Endodermal cell (in vitro differentiated cells): ENCODE data around the gene LMCD1. TPM values are rescaled to one million over a fixed set of nuclear protein-coding genes. Genes with fewer than 3 reads are reported as not detected.

ENCODE experiments used
- DNase-seq: peaks from one replicate; pipeline ENCODE4 v3.0.0-alpha.2; 2017
- H3K27ac ChIP-seq: 2 replicates; pipeline ENCODE4 v1.5.1; 2013; ENCODE audit warnings: mild to moderate bottlenecking, low read depth, low read length, moderate library complexity
- H3K27me3 ChIP-seq: 2 replicates; pipeline ENCODE4 v1.6.1; 2013; ENCODE audit warnings: mild to moderate bottlenecking, low read length, moderate library complexity; ENCODE audit not compliant: insufficient read depth, control insufficient read depth, poor library complexity, severe bottlenecking
- H3K36me3 ChIP-seq: 2 replicates; pipeline ENCODE4 v1.7.0; 2013; ENCODE audit warnings: mild to moderate bottlenecking, low read length, moderate library complexity; ENCODE audit not compliant: control insufficient read depth, insufficient read depth
- H3K4me1 ChIP-seq: one replicate; pipeline ENCODE4 v1.7.0; 2013; ENCODE audit warnings: low read length; ENCODE audit not compliant: control insufficient read depth, insufficient read depth
- H3K4me3 ChIP-seq: 2 replicates; pipeline ENCODE4 v1.5.1; 2013; ENCODE audit warnings: mild to moderate bottlenecking, low read length, moderate library complexity
- H3K9ac ChIP-seq: 2 replicates; pipeline ENCODE4 v1.6.1; 2013; ENCODE audit warnings: mild to moderate bottlenecking, low read length, moderate library complexity; ENCODE audit not compliant: poor library complexity, severe bottlenecking; ENCODE audit errors: extremely low read depth
- H3K9me3 ChIP-seq: 2 replicates; pipeline ENCODE4 v1.6.1; 2013; ENCODE audit warnings: mild to moderate bottlenecking, low read length, moderate library complexity; ENCODE audit not compliant: control insufficient read depth
- H3K27ac Mint-ChIP-seq: 2 replicates; pipeline ENCODE4 v1.8.0; 2020; ENCODE audit warnings: mixed read lengths
- H3K27me3 Mint-ChIP-seq: 2 replicates; pipeline ENCODE4 v1.8.0; 2021; ENCODE audit warnings: mild to moderate bottlenecking, mixed read lengths; ENCODE audit not compliant: insufficient read depth
- H3K36me3 Mint-ChIP-seq: 2 replicates; pipeline ENCODE4 v1.8.0; 2020; ENCODE audit warnings: low read depth, mixed read lengths
- H3K4me1 Mint-ChIP-seq: 2 replicates; pipeline ENCODE4 v1.8.0; 2020; ENCODE audit warnings: mixed read lengths
- H3K4me3 Mint-ChIP-seq: 2 replicates; pipeline ENCODE4 v1.8.0; 2020; ENCODE audit warnings: mild to moderate bottlenecking, moderate library complexity, mixed read lengths
- H3K9me3 Mint-ChIP-seq: 2 replicates; pipeline ENCODE4 v1.8.0; 2020; ENCODE audit warnings: mild to moderate bottlenecking, mixed read lengths
- WGBS, 2 experiments: methylation state at CpG; one replicate each; pipeline versions ENCODE4 v1.1.5 to v1.1.7; 2013; ENCODE audit warnings: missing lambda C conversion rate in 2 of 2, mixed read lengths in 1 of 2; ENCODE audit not compliant: insufficient coverage in 1 of 2, insufficient read length in 1 of 2; 5-methylcytosine and 5-hydroxymethylcytosine counted together
- total RNA-seq, 2 donors: library from RNA; stranded (reverse); fragmentation: NEBNext Ultra II Directional in 1 of 2; extraction: Animal tissue kit (Norgen Biotek cat#: 25700) in 1 of 2; gene quantifications; 2 replicates in 1 of 2; 3 replicates in 1 of 2; pipeline ENCODE4 v1.2.1, GENCODE V29; 2021
- TF ChIP-seq, protein P1 (sequence below): fragments of 200-600 bp; sonication (generic); conservative IDR thresholded peaks from 2 replicates; pipeline ENCODE4 v1.5.0; 2021; ENCODE audit warnings: antibody characterized with exemption, mild to moderate bottlenecking

Gene LMCD1
- total RNA-seq, 2 donors from 2014 or later = 20.7 to 35.7 TPM

DNA sequence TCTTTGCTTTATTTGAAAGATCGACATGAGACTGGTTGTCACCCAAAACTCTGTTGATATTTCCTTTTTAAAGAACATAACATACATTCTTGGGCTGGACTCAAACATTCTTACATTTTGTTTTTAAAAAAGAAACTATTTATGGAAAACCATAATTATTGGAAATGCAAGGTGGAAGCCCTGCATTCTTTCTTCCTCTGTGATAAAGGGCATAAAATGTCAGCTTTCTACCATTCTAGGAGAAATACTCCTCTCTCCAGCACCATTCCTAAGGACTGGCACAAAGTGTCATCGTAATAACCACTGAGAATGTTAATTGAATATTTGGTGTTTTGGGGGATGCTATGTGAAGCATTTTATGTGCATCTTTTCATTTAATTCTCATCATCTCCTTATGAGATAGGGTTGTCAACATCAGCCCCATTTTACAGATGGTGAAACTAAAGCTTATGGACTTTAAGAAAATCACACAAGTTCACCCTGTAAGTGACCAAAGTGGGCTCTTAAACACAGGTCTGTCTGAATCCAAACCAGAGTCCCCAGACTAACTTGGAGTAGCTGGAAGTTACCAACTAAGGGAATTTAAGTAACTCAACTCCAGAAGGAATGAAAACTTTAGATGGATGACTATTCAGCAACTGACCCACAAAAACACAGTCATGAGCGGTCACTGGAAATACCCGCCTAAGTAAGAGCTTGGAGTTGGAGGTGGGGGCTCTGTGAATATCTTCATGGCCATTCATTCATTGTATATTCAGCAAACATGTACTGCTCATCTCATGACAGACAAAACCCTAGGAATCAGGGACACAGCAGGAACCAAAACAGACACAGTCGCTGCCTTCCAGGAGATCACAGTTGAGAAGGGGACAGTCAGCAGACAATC is 45.9 kb upstream of the LMCD1 start:
- no peak for DNase-seq
- WGBS, 2 experiments = 51 to 66% methylated on average over 2 to 4 of the region's 5 CpGs
- H3K4me3 Mint-ChIP-seq = no peak overlapping the region
- Histone ChIP-seq H3K9me3 (no peaks in the 10 kb centered on the region), H3K4me1 (peaks cover 14% of the 10 kb centered on the region), H3K4me3 (no peak overlapping the region), H3K27ac (peak overlapping the region; percentile 6), H3K36me3 (no peaks in the 10 kb centered on the region), H3K9ac (no peak overlapping the region), H3K27me3 (no peaks in the 10 kb centered on the region)
- H3K27ac Mint-ChIP-seq = no peak overlapping the region
- no peaks in the 10 kb centered on the region for H3K9me3 Mint-ChIP-seq
- TF ChIP-seq, protein P1, sequence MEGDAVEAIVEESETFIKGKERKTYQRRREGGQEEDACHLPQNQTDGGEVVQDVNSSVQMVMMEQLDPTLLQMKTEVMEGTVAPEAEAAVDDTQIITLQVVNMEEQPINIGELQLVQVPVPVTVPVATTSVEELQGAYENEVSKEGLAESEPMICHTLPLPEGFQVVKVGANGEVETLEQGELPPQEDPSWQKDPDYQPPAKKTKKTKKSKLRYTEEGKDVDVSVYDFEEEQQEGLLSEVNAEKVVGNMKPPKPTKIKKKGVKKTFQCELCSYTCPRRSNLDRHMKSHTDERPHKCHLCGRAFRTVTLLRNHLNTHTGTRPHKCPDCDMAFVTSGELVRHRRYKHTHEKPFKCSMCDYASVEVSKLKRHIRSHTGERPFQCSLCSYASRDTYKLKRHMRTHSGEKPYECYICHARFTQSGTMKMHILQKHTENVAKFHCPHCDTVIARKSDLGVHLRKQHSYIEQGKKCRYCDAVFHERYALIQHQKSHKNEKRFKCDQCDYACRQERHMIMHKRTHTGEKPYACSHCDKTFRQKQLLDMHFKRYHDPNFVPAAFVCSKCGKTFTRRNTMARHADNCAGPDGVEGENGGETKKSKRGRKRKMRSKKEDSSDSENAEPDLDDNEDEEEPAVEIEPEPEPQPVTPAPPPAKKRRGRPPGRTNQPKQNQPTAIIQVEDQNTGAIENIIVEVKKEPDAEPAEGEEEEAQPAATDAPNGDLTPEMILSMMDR = no peak
- no peaks in the 10 kb centered on the region for H3K36me3 Mint-ChIP-seq
- H3K4me1 Mint-ChIP-seq = peaks cover 18% of the 10 kb centered on the region
- H3K27me3 Mint-ChIP-seq = peaks cover 14% of the 10 kb centered on the region

- Mint-ChIP-seq H3K4me3 (no peak overlapping the region), H3K27ac (no peak overlapping the region)
- TF ChIP-seq, protein P1 = no peak
Observed at GRCh38 chr3:8456412-8456811, 45.2 kb upstream of the LMCD1 start.

DNA sequence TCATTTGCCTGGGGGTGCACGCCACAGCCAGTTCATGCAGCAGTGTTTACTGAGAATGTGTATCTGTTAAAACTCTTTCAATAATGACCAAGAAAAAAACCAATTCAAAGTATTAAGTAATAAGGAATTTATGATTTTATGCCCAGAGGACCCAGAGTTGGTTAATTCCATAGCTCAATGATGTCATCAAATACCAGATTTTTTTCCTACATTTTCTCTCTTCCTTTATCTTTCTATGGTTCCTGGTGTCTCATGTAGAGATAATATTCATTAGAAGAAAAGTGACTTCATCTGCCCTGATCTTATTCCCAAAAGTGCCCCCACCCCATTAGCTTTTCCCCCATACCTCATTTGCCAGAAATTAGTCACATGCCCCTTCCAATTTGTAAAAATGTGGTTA is 44.6 kb upstream of the LMCD1 start:
- Histone ChIP-seq H3K36me3 (no peaks in the 10 kb centered on the region), H3K4me3 (no peak overlapping the region), H3K27ac (no peak overlapping the region), H3K9ac (no peak overlapping the region), H3K27me3 (no peaks in the 10 kb centered on the region), H3K4me1 (peaks cover 14% of the 10 kb centered on the region), H3K9me3 (no peaks in the 10 kb centered on the region)
- Mint-ChIP-seq H3K36me3 (no peaks in the 10 kb centered on the region), H3K9me3 (no peaks in the 10 kb centered on the region), H3K27me3 (peaks cover 14% of the 10 kb centered on the region), H3K4me3 (no peak overlapping the region), H3K27ac (no peak overlapping the region), H3K4me1 (peaks cover 18% of the 10 kb centered on the region)
- TF ChIP-seq, protein P1 = no peak
- 100% methylated on average over 1 of the region's 1 CpG; no CpG with 5 or more reads in 1 of the 2 experiments for WGBS, 2 experiments
- DNase-seq = no peak

More at GRCh38 chr3:8456412-8456811, 45.2 kb upstream of the LMCD1 start:
- peak; percentile 53 for DNase-seq
- Histone ChIP-seq H3K4me3 (no peak overlapping the region), H3K27me3 (no peaks in the 10 kb centered on the region), H3K27ac (peak overlapping the region; percentile 2), H3K9me3 (no peaks in the 10 kb centered on the region), H3K9ac (no peak overlapping the region), H3K4me1 (peaks cover 14% of the 10 kb centered on the region), H3K36me3 (no peaks in the 10 kb centered on the region)
- WGBS, 2 experiments = 42 to 44% methylated on average over 3 of the region's 3 CpGs
- Mint-ChIP-seq H3K36me3 (no peaks in the 10 kb centered on the region), H3K9me3 (no peaks in the 10 kb centered on the region), H3K4me1 (peaks cover 18% of the 10 kb centered on the region), H3K27me3 (peaks cover 14% of the 10 kb centered on the region)
